Kidney capillary endothelial cell (primary cell): ENCODE data around the gene DPM1.
"Not testable (repeated sequence)": the region's sequence is repeated elsewhere in the genome, so short reads cannot be mapped to it uniquely, and the experiment has no call there.

Source experiments
- DNase-seq: peaks from one replicate; pipeline ENCODE4 v3.0.0-alpha.2; 2018; ENCODE audit warnings: low spot score

Gene DPM1

GRCh38 chr20:50980071-50980681 is 21.8 kb upstream of the DPM1 start:
- DNase-seq = peak; percentile 91

- DNase-seq = not testable (repeated sequence)
These were observed 20.2 kb upstream of the DPM1 start for GRCh38 chr20:50978533-50978932.

- DNase-seq = no peak
These were observed 19.0 kb upstream of the DPM1 start for GRCh38 chr20:50977066-50978021.

- DNase-seq = no peak
These were observed 17.5 kb upstream of the DPM1 start for GRCh38 chr20:50975701-50976330.

- no peak for DNase-seq
These were observed 11.6 kb upstream of the DPM1 start for GRCh38 chr20:50969912-50970311.

- no peak for DNase-seq
These were observed 11.1 kb upstream of the DPM1 start for GRCh38 chr20:50969435-50969834.

- no peak for DNase-seq
These were observed 10.0 kb upstream of the DPM1 start for GRCh38 chr20:50968289-50968688.

- no peak for DNase-seq
These were observed 9.3 kb upstream of the DPM1 start for GRCh38 chr20:50967586-50967985.

- DNase-seq = no peak
These were observed 1.3 kb upstream of the DPM1 start for GRCh38 chr20:50959543-50960126.

GRCh38 chr20:50958615-50959542 is 547 bp upstream of the DPM1 start, which contains the start of gene MOCS3:
MOCS3 (plus strand) TSS chr20:50958818; CDS start chr20:50958843, 25 bp downstream.
- DNase-seq = peak; percentile 92

GRCh38 chr20:50957276-50957675 is 1.1 kb downstream of the DPM1 start:
- no peak for DNase-seq

- no peak for DNase-seq
These were observed 4.5 kb downstream of the DPM1 start for GRCh38 chr20:50953821-50954220.

- DNase-seq = no peak
These were observed 5.1 kb downstream of the DPM1 start for GRCh38 chr20:50953196-50953595.

- no peak for DNase-seq
These were observed 10.1 kb downstream of the DPM1 start for GRCh38 chr20:50948132-50948785.

GRCh38 chr20:50943069-50943468 is 15.3 kb downstream of the DPM1 start:
- DNase-seq = no peak

GRCh38 chr20:50933589-50933988 is 24.7 kb downstream of the DPM1 start:
- no peak for DNase-seq

GRCh38 chr20:50932691-50933280 is 25.5 kb downstream of the DPM1 start:
- DNase-seq = no peak

- no peak for DNase-seq
These were observed 26.3 kb downstream of the DPM1 start for GRCh38 chr20:50932016-50932485.

- DNase-seq = peak; percentile 87
These were observed 26.9 kb downstream of the DPM1 start, which contains the start of gene ADNP for GRCh38 chr20:50931306-50932015. ADNP (minus strand) TSS chr20:50931437; CDS start chr20:50903996, 27,441 bp downstream.

- DNase-seq = no peak
These were observed 27.4 kb downstream of the DPM1 start for GRCh38 chr20:50930976-50931305.
